ENCODE results near the gene SEH1L.

The SEH1L gene

DNA sequence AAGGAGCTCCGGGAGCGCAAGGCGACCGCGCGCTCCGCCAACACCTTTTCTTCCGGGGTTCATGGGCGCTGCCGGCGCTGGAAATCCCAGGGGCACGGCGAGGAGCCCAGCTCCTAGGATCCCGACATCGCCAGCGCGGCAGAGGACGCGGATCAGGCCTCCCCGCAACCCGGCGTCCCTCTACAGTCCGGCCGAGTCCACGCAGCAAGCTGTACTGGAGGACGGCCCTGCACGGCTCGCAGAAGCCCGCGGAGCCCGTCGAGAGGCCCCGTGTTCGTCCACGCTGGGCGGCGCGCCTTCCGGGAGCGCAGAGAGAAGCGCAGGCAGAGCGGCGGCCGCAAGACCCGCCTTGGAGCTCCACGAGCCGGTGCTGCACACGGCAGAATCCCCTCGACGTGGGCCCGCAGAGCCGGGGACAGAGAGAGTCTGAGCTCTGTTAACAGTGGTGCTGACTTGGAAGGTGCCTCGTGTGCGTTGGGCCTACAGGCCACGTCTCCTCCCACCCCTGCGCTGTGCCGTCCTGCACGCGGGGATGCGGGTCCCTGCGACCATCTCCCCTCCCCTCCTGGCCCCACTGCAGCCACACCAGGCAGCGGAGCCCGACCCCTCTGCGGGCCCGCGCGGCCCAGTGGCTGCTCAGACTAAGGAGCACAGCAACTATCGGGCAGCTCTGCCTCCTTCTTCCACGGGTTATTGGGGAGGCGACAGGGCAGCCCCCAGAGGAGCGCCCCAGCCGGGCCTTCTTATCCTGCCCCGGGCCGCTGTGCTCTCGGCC lies 35.7 kb upstream of the SEH1L start:
- TF ChIP-seq EZH2phosphoT487 (IDR thresholded peaks at IDR 0.05; ENCODE audit: low read depth): no peak
- TF ChIP-seq, protein P1, sequence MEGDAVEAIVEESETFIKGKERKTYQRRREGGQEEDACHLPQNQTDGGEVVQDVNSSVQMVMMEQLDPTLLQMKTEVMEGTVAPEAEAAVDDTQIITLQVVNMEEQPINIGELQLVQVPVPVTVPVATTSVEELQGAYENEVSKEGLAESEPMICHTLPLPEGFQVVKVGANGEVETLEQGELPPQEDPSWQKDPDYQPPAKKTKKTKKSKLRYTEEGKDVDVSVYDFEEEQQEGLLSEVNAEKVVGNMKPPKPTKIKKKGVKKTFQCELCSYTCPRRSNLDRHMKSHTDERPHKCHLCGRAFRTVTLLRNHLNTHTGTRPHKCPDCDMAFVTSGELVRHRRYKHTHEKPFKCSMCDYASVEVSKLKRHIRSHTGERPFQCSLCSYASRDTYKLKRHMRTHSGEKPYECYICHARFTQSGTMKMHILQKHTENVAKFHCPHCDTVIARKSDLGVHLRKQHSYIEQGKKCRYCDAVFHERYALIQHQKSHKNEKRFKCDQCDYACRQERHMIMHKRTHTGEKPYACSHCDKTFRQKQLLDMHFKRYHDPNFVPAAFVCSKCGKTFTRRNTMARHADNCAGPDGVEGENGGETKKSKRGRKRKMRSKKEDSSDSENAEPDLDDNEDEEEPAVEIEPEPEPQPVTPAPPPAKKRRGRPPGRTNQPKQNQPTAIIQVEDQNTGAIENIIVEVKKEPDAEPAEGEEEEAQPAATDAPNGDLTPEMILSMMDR (IDR thresholded peaks at IDR 0.05; ENCODE audit: low read depth, low read length): no peak
- H3K27me3 ChIP-seq (ENCODE audit: low read depth, low read length): peaks cover 3% of the 10 kb centered on the region; the same call in 1 of the 2 replicates
- no peaks in the 10 kb centered on the region for H3K9me3 ChIP-seq (ENCODE audit: insufficient read depth, low read length)
- H2AFZ ChIP-seq (ENCODE audit: low read depth, low read length): no peak overlapping the region
- H3K79me2 ChIP-seq (ENCODE audit: low read length): no peaks in the 10 kb centered on the region
- no peaks in the 10 kb centered on the region for H3K4me1 ChIP-seq (ENCODE audit: low read length)
- no peak overlapping the region for H3K4me3 ChIP-seq (ENCODE audit: low read length)
- no peaks in the 10 kb centered on the region for H4K20me1 ChIP-seq (ENCODE audit: insufficient read depth, low read length)
- H3K4me2 ChIP-seq (ENCODE audit: low read length): no peak overlapping the region
- no peak overlapping the region for H3K9ac ChIP-seq (ENCODE audit: low read length)
- no peak overlapping the region for H3K27ac ChIP-seq (ENCODE audit: low read length)
- H3K36me3 ChIP-seq (replicated peaks; ENCODE audit: low read depth, low read length): no peaks in the 10 kb centered on the region

DNA sequence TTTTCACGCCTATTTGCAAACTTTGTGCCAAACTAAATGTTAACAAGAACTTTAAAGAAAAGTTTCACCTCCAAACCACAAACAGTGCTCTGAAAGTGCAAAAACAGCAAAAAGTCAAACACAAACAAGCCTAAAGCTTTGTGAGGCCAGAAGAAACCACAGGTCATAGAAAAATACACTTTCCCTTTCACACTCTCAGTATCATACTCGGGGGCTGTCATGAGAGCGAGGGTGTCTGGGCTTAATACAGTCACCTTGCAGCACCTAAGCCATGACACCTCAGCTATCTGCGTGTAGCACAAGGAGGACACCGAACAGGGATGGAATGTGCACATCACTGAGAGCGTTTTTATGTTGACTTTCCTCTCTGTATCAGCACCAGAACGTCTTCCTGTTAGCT lies 26.6 kb upstream of the SEH1L start:
- no peaks in the 10 kb centered on the region for H4K20me1 ChIP-seq (ENCODE audit: insufficient read depth, low read length)
- no peaks in the 10 kb centered on the region for H3K27me3 ChIP-seq (ENCODE audit: low read depth, low read length)
- H3K4me3 ChIP-seq (ENCODE audit: low read length): no peak overlapping the region
- 0 out of 2 replicates have a peak overlapping the region, but pooled peaks have one; percentile 15 for H2AFZ ChIP-seq (ENCODE audit: low read depth, low read length)
- no peaks in the 10 kb centered on the region for H3K4me1 ChIP-seq (ENCODE audit: low read length)
- H3K9ac ChIP-seq (ENCODE audit: low read length): no peak overlapping the region
- no peak overlapping the region for H3K4me2 ChIP-seq (ENCODE audit: low read length)
- no peak for TF ChIP-seq EZH2phosphoT487 (IDR thresholded peaks at IDR 0.05; ENCODE audit: low read depth)
- TF ChIP-seq, protein P1 (IDR thresholded peaks at IDR 0.05; ENCODE audit: low read depth, low read length): no peak
- no peak overlapping the region for H3K27ac ChIP-seq (ENCODE audit: low read length)
- H3K9me3 ChIP-seq (ENCODE audit: insufficient read depth, low read length): no peaks in the 10 kb centered on the region
- H3K36me3 ChIP-seq (replicated peaks; ENCODE audit: low read depth, low read length): no peaks in the 10 kb centered on the region
- H3K79me2 ChIP-seq (ENCODE audit: low read length): no peaks in the 10 kb centered on the region

DNA sequence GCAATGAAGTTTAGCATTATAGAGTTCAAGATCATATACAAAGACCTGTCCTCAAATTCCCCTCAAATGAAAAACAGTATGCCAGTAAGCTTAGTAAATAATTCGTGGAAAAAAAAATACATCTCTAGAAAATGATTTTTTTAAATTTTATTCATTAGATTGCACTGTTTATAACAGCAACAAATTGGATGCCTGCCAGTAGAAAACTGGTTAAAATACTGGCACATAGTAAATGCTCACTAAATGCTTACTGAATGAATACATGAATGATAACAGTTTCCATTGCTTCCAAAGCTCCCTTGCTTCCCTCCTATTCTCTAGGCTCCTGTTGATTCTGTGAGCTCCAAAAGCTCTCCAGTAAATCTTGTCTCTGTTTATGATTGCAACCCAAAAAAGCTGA lies 25.5 kb upstream of the SEH1L start:
- H4K20me1 ChIP-seq (ENCODE audit: insufficient read depth, low read length): no peaks in the 10 kb centered on the region
- H2AFZ ChIP-seq (ENCODE audit: low read depth, low read length): no peak overlapping the region
- H3K9me3 ChIP-seq (ENCODE audit: insufficient read depth, low read length): no peaks in the 10 kb centered on the region
- TF ChIP-seq, protein P1 (IDR thresholded peaks at IDR 0.05; ENCODE audit: low read depth, low read length): no peak
- TF ChIP-seq EZH2phosphoT487 (IDR thresholded peaks at IDR 0.05; ENCODE audit: low read depth): no peak
- H3K9ac ChIP-seq (ENCODE audit: low read length): no peak overlapping the region
- no peaks in the 10 kb centered on the region for H3K36me3 ChIP-seq (replicated peaks; ENCODE audit: low read depth, low read length)
- no peak overlapping the region for H3K4me2 ChIP-seq (ENCODE audit: low read length)
- H3K27me3 ChIP-seq (ENCODE audit: low read depth, low read length): no peaks in the 10 kb centered on the region
- H3K27ac ChIP-seq (ENCODE audit: low read length): no peak overlapping the region
- no peaks in the 10 kb centered on the region for H3K4me1 ChIP-seq (ENCODE audit: low read length)
- H3K79me2 ChIP-seq (ENCODE audit: low read length): no peaks in the 10 kb centered on the region
- no peak overlapping the region for H3K4me3 ChIP-seq (ENCODE audit: low read length)

DNA sequence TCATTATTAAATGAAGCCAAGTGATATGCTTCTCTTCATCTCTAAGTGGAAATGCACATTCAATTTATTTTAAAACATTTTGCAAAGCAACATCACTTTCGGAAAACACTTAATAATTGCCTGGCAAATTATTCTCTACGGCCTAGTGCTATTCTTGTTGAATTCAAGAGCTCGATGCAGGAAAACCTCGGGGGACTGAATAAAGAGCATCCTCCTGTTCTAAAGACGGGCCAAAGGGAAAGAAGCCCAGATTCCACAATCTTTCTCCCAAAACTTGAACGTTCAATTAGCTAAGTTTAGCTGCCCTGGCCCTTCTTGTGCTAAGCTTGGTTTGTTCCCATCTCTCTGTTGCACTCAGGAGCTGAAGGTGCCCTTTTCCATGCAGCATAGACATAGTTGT lies 23.2 kb upstream of the SEH1L start:
- no peaks in the 10 kb centered on the region for H3K36me3 ChIP-seq (replicated peaks; ENCODE audit: low read depth, low read length)
- no peaks in the 10 kb centered on the region for H3K27me3 ChIP-seq (ENCODE audit: low read depth, low read length)
- no peak overlapping the region for H3K4me3 ChIP-seq (ENCODE audit: low read length)
- TF ChIP-seq EZH2phosphoT487 (IDR thresholded peaks at IDR 0.05; ENCODE audit: low read depth): no peak
- TF ChIP-seq, protein P1 (IDR thresholded peaks at IDR 0.05; ENCODE audit: low read depth, low read length): no peak
- no peaks in the 10 kb centered on the region for H3K79me2 ChIP-seq (ENCODE audit: low read length)
- H3K9me3 ChIP-seq (ENCODE audit: insufficient read depth, low read length): no peaks in the 10 kb centered on the region
- no peak overlapping the region for H2AFZ ChIP-seq (ENCODE audit: low read depth, low read length)
- H3K9ac ChIP-seq (ENCODE audit: low read length): no peak overlapping the region
- no peak overlapping the region for H3K27ac ChIP-seq (ENCODE audit: low read length)
- H3K4me2 ChIP-seq (ENCODE audit: low read length): no peak overlapping the region
- H4K20me1 ChIP-seq (ENCODE audit: insufficient read depth, low read length): no peaks in the 10 kb centered on the region
- no peaks in the 10 kb centered on the region for H3K4me1 ChIP-seq (ENCODE audit: low read length)

Data from OCI-LY3 (cell line).